ENCODE measurements around the gene KCNAB1. TPM values are rescaled to one million over a fixed set of nuclear protein-coding genes. Genes with fewer than 3 reads are reported as not detected.

Gene KCNAB1
- total RNA-seq, 1 donor from 2014 or later = not detected

DNA sequence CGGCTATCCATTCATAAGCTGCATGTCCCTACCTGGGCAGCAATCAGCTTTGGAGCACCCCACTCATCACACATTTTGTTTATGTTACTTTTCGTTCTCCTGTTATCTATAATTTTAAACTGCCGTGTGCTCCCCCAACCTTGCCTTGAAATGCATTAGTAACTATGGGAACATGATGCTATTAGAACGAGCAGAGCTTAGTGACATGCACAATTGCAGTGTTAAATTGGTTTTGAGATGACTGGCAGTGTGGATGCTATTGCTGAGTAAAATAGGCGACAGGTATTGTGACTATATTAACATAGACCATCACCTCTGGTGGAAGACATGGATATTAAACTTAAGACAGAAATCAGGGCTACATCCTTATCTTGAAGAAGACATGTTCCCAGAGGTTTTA is 191.6 kb downstream of the KCNAB1 start:
- intact Hi-C loops (cut with micrococcal nuclease) = no loop called here

DNA sequence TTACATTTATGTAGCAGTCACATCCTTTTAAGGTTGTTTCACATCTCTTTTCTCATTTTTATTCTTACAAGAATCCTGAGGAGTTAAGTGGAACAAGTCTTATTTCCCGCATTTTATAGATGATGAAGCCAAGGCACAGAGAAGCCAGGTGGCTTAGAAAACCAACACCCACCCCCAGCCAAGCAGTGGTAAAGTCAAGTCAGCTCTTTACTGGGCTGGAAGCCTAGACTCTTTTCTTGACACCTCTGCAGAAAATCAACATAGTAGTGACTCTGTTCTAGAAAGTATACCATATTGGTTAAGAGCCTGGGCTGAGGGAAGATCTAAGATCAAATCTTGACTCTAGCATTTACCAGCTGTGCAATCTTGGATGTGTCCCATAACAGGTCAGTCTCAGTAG is 195.7 kb downstream of the KCNAB1 start:
- intact Hi-C loops (cut with micrococcal nuclease) = no loop called here

DNA sequence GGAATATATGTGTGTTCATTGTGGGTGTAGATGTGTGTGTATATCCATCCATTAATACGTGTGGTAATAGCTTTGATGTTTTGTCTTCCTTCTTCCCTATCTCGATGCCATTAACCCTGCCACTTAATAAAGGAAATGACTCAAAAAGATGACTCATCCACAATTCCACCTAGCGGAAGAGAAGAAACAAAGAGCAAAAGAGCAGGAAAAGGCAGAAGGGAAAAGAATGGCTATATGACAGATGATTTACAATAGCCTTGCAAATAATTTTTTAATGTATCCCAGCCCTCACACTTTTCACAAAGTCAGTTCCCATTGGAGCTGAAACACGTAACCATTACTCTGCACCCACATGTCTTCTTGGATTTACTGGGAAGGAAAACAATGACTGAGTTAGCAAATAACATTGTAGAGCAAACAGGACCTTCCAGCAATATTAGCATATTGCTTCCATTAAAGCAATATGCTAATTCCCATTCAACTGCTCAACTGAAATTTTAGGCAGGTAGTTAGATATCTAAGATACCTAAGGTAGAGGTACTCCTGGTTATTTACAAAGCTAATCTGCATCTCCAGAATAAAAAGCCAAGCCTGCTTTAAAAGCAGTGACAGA is 197.2 kb downstream of the KCNAB1 start:
- intact Hi-C loops (cut with micrococcal nuclease) = no loop called here

DNA sequence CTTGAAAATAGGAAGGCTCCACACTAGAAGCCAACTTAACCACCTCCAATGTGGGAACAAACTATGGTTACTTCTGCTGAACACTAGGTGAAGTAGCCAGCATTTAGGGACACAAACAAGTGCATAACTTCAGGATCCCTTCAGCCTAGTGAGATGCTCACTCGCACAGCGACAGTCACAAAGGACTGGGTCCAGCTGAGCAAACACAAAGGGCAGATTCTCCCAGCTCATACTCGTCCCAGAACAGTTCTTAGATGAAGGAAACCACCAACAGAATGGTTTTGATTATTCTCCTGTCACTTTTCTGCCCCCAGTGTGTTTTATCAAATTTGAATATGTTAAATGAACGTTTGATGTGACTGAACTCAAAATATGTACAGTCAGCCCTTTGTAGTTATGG is 201.6 kb downstream of the KCNAB1 start:
- intact Hi-C loops (cut with micrococcal nuclease) = no loop called here

DNA sequence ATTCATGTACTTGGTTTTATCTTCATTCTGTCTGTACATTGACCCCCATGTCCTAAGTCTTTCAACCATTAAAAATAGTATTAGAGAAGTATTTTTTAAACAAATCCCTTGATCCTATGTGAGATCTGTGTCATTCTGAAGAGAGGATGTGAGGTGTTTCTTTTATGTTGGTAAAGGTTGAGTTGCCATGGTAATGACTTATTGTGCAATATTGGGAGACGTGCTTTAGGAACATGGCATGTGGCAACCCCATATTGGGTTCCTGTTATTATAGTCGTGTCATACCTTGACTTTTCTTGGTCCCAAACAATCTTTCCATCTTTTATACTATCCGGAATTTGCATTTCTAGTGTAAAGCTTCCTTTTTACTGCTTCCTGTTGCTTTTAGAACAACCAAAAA is 203.1 kb downstream of the KCNAB1 start:
- intact Hi-C loops (cut with micrococcal nuclease) = no loop called here

DNA sequence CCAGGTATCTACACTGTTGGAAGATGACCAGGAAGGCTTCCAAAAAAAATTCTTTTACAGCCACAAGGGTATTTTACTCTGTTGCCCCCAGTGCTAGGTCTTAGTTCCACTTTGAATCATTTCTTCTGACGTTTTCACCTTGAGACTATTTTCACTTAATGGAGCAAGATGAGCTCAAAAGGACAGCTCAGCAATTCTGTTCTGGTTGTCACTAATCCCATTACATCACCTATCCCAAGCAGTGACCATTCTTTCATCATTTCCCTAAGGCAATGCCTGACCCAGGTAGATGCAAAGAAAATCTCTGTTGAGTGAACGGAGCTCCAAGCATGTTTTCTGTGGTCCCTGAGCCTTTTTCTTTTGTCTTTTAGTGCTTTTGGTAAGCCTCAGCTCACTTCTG is 210.0 kb downstream of the KCNAB1 start:
- intact Hi-C loops (cut with micrococcal nuclease) = no loop called here

DNA sequence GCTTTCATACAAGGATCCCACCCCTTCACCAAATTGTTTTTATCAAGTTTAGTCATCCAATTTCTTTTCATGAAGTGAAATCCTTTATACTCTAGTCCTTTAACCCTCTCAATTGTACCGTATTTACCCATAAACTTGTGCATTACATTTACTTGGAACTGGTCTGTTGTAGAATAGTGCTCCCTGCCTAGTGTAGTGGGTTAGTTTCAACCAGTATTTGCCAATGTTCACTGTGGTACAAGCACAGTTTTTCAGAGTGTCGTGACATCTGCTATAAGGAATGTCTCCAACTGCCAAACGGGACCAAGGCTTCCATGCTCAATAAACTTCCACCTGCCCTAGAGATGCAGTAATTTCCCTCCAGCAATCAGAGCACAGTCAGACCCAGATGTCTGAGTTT is 211.9 kb downstream of the KCNAB1 start:
- intact Hi-C loops (cut with micrococcal nuclease) = no loop called here

DNA sequence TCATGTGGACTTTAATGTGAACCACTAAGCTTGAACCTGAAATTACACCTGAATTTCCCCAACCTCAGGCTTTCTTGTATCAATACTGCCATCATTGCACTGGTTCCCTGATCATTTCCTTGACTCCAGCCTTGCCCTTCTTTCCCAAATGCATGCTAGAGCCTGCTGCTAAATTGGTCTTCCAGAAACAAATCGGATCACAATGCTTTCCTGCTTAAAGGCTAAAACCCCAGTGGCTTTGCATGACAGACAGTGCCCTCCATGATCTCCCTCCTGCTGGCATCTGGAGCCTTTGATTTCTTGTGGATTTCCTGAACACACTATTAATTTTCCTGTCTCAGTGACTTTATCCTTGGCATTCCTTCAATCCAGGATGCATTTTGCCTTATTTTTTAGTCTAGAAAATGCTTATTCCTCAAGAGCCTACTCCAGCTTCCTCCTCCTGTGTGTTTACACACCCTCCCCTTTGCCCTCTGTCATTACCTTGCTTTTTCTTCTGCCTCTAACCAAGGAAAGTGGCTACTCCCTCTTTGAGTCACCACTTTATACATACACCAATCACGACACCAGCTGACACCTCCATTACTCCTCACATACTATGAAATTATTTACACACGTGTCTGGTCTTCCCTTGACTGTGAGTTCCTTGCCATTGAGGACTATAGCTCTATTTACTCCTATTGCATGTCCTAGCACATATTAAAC is 214.6 kb downstream of the KCNAB1 start:
- intact Hi-C loops (cut with micrococcal nuclease) = no loop called here

DNA sequence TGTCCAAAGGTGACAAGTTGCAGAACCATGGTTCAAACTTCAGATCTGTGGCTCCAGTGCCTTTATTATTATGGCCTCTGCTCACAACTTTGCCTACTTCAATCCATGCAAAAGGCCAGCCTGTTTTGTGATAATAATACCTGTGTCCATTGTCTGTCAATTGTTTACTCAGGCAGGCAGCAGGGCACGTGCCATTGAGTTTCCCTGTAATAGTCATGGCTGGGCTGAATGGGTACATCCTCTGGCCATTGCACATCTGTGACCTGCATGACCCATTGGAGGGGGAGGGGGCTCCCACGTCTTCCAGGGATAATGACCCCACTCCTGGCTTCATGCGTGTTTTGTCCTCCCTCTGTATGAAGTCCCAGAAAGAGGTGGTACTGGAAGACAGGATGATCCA is 219.1 kb downstream of the KCNAB1 start:
- intact Hi-C loops (cut with micrococcal nuclease) = no loop called here

DNA sequence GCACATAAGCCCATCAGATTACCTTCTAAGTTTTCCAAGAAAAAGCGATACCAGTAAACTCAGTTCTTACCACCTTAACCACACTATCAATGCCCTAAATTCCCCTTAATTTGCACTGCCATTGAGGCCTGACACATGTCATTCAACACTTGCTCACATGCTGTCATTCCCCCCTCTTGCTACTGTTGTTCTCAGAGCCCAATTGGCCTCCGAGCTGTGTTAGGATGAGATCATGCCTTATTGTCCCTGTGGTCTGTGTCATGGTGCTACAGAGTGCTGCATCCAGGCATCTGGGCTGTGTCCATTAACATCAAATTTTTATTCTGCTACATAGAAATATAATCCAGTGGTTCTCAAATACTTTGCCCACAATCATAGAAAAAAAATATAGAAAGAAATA is 221.0 kb downstream of the KCNAB1 start:
- intact Hi-C loops (cut with micrococcal nuclease) = no loop called here

DNA sequence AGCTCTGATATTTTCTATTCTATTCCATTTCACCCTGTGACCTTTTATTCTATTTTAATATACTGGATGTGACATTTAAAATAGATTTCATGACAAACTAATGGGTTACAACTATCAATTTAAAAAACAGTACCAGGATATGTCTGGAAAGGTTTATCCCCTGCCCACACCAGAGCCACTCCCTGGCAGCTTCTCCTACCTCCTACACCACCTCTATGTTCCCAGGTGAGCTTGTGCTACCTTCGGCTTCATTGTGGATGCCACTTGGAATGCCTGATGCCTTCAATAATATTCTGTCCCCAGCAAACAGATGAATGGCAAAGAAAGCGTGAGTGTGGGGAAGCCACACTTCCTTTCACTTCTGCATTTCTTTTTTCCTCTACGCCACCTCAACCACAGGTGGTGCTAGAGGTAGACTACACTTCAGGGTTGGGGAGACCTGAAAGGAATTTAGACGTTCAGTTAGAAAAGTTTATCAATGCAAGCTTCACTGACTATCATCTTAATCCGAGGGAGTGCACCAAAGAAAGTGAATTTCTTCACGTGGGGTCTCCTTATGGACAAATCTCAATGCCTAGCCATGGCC is 221.5 kb downstream of the KCNAB1 start:
- intact Hi-C loops (cut with micrococcal nuclease) = no loop called here

DNA sequence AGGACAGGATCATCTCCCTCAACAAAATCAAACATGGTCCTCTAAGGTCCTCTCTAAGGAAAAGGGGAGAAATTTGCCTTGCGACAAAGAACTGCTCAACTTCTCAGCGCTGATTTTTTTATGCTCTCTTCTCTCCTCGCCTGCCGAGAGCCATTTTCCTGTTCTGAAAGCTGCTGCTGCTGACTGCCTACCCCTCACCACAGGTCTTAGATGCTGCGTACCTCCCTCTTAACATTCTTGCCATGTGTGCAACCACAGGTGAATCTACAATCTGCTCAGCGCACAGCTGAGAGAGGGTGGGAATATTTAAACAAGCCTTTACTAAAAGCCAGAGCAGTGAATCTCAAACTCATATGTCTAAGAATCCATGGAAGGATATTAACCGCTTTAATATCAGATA is 223.8 kb downstream of the KCNAB1 start:
- intact Hi-C loops (cut with micrococcal nuclease) = no loop called here

DNA sequence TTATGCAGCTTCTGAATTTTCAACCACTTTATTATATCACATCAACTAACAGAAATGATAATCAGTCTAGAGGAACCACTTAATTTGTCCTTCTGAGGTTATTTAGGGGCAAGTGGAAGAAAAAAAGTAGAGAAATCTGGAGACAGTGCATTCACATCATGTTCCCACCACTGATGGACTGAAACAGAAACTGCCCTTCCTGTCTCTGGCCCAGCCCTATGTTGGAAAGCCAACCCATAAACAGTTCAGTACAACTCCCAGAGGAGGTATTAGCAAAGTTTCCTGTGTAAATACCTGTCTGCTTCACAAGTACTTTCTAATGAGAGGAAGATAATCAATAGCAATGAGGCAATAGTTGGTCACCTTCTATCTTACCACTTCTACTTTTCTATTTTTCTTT is 228.7 kb downstream of the KCNAB1 start:
- intact Hi-C loops (cut with micrococcal nuclease) = no loop called here

DNA sequence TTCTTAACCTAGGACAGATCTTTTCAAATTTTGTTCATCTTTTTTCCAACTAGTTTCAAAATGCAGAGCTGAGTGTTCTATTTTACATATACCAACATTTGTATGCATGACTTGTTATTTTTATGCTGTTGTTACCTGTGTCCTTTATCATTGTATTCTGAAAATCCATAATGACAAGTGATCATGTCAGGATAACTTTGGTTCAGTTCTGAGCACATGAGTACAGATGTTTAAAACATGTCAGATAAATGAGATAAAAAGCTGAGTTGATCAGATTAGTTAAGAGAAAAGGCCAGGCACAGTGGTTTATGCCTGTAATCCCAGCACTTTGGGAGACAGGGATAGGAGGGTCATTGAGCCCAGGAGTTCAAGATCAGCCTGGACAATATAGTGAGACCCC is 229.6 kb downstream of the KCNAB1 start:
- intact Hi-C loops (cut with micrococcal nuclease) = no loop called here

DNA sequence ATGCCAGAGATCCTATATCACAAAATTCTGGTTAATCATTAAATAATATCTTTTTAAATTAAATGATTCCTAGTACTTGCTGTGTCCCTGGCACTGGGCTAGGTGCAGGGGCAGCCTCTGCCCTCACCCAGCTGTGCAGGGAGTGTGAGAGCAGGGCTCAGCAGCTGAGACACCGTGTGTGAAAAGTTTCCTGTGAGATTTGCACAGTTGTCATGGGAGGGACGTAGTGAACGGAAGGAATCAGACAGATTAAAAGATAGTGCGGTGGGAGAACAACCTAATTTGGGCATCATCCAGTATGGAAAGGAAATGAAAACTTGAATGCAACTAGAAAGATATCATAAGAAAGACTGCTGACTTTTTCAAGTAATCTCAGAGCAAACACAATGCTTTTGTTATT is 230.4 kb downstream of the KCNAB1 start:
- intact Hi-C loops (cut with micrococcal nuclease) = no loop called here

DNA sequence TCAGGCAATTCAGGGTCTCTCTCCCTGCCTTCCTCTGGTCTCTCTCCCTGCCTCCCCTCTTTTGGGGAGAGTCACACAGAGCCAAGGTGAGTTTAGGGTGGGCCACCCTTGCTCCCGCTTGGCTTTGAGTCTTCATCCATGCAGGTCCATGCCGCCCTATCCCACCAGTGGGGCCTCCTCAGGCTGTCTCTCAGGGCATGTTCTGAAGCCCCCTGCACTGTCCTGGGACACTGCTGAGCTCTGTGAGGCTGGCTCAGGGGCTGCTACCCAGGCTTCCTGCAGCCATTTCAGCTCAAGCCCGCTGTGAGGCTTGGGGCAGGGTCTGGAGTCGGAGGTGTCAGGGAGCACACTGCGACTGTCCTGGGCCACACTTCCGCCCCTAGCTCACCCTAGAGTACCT is 231.4 kb downstream of the KCNAB1 start:
- intact Hi-C loops (cut with micrococcal nuclease) = no loop called here

DNA sequence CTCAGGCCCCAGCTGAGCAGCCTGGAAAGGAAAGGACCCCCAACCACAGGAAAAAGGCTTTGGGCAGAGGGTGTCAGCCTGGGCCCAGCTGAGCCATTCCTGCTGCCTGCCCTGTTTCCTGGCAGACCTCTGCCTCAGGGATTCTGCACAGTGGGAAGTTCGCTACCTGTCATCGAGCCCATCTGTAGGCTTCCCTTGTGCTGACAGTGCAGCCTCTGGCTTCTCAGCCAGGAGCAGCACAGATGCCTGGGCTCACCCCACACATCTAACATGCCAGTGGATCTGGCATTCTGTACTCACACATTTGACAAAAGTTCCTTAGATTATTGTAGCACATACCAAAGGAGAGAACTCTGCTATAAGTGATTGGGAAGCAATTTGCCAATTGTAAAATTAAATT is 232.3 kb downstream of the KCNAB1 start:
- intact Hi-C loops (cut with micrococcal nuclease) = no loop called here

DNA sequence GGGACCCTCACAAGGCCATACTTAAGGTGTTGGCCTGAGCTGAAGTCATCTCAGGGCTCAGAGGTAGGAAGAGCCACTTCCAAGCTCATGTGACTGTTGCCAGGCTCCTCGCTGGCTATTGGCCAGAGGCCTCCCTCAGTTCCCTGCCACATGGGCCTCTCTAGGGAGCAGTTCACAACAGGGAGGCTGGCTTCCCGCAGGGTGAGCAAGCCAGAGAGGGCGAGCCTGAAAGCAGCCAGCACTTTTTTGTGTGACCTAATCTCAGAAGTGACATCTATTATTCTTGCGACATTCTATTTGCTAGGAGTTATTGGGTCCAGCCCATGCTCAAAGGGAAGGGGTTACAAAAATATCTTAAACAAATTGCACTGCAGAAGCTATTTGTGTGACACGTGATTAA is 233.2 kb downstream of the KCNAB1 start:
- intact Hi-C loops (cut with micrococcal nuclease) = no loop called here

DNA sequence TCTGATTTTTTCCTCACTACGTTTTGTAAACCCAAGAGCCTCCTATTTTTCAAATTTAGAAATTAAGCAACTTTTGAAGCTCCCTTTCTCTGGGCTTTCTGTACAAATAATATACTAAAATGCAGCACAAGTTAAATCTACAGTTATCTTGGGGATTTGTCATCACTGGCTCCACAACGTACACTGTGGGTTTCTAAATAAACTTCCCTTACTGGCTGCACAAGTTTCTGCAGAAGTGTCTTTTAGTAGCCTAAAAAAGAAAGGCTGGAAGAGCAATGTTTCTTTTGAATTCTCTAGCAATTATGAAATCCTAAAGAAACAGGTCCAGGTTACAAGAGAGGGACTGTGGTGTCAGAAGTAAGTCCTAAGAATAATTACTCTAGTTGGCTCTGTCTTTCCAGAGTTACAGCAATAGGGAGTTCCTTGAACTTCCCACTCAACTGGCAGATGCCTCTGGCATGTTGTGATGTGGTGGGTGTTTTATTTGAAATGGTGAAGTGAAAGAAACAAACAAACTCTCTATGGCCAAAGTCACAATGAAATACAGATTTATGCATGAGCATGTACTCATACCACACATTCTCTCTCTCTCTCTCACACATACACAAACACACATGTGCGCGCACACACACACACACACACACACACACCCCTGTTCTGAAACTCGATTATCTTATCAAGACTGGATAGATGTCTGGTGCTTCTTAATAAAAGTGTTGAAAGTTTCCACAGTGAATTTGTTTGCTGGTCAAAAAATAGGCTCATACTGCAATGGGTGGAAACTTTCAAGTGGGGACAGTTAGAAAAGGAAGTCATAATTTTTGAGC is 236.4 kb downstream of the KCNAB1 start:
- intact Hi-C loops (cut with micrococcal nuclease) = no loop called here

DNA sequence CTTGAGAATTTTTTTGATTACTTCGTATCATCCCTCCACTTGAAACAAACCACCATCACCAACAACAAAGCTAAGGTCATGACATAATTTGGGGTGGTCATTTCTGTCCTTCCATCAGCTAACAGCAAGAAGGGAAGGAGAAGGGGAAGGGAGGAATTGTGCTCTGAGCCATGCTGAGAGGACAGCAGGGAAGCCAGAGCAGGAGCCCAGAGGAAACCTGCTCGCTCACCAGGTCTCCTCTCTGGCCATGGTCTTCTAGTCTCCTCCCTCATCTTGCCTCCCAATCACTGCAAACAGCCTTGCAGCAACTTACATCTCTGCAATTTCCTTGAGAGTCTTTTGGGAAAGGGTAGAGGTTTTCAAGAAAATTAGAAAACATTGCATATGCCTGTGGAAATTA is 237.9 kb downstream of the KCNAB1 start:
- intact Hi-C loops (cut with micrococcal nuclease) = no loop called here

DNA sequence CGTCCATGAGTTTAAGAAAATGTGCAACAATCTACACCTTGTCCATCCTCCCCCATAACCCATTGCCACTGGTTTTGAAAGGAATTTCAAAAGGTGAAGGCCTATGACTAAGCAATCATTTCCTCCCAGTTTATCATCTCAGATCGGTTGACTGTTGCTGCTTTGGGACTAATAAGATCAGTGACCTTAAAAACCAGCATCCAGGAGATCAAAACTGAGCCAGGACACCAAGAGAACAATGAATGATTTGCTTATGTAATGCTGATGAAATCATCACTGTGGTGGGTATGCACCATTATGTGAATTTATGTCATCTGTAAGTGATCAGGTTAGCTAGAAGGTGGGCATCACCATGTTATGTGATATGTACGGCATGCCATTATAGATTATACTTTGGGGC is 239.0 kb downstream of the KCNAB1 start:
- intact Hi-C loops (cut with micrococcal nuclease) = no loop called here

DNA sequence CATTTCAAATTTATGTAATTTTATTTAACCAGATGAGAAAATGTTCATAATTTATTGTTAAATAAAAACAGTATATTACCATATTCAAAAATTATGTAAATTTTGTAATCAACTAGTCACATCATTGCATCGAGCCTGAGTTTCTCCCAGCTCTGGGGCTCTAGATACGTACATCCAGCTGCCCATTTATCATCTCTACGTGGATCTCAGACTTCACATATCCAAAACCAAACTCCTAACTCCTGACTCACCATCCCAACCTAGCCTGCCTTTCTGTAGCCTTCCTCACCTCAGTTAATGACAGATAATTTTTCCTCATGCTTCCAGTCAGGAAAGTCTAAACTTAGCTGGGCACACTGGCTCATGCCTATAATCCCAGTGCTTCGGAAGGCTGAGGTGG is 239.7 kb downstream of the KCNAB1 start:
- intact Hi-C loops (cut with micrococcal nuclease) = no loop called here

Measured in T-helper 2 cell treated with Interferon-gamma antibody and Interleukin-4, amounts not matched to agents 100 ng/mL and 5 ng/mL, for 36 hours (primary cell).